HepG2 (cell line): Measurements from ENCODE around the gene OXLD1. TPM values are rescaled to one million over a fixed set of nuclear protein-coding genes. Genes with fewer than 3 reads are reported as not detected.

Experiments
- DRAP1 ChIP-seq: IDR thresholded peaks from 2 replicates; pipeline ENCODE4 v1.6.1; 2016; ENCODE audit warnings: missing genetic modification reagents, missing compliant biosample characterization
- GATAD2A ChIP-seq: IDR thresholded peaks from 2 replicates; pipeline ENCODE4 v1.6.1; 2016
- HIVEP1 ChIP-seq: sonication (generic); formaldehyde crosslinking; IDR thresholded peaks from 2 replicates; pipeline ENCODE4 v1.4.0; 2020; ENCODE audit warnings: mild to moderate bottlenecking, missing genetic modification reagents
- MATR3 ChIP-seq: sonication (generic); formaldehyde crosslinking; IDR thresholded peaks from 2 replicates; pipeline ENCODE4 v1.4.0; 2020; ENCODE audit warnings: missing genetic modification reagents
- PCBP1 ChIP-seq: fragments of 200-400 bp; formaldehyde crosslinking; IDR thresholded peaks from 2 replicates; pipeline ENCODE4 v1.6.1; 2017; ENCODE audit warnings: mild to moderate bottlenecking, low read depth, low read length, borderline replicate concordance
- ZBTB20 ChIP-seq: sonication (generic); formaldehyde crosslinking; IDR thresholded peaks from 2 replicates; pipeline ENCODE4 v1.8.1; 2023; ENCODE audit warnings: missing genetic modification reagents, low read depth, mild to moderate bottlenecking, borderline replicate concordance
- ZNF138 ChIP-seq: sonication (generic); formaldehyde crosslinking; IDR thresholded peaks from 2 replicates; pipeline ENCODE4 v1.5.0; 2020; ENCODE audit warnings: mild to moderate bottlenecking, low read depth, missing genetic modification reagents
- ZNF296 ChIP-seq: sonication (generic); formaldehyde crosslinking; conservative IDR thresholded peaks from 2 replicates; pipeline ENCODE4 v1.5.0; 2020; ENCODE audit warnings: mild to moderate bottlenecking, missing genetic modification reagents
- ZNF704 ChIP-seq: sonication (generic); formaldehyde crosslinking; IDR thresholded peaks from 2 replicates; pipeline ENCODE4 v1.8.1; 2023; ENCODE audit warnings: mild to moderate bottlenecking, inconsistent platforms, moderate library complexity, missing genetic modification reagents, borderline replicate concordance
- polyA plus RNA-seq, 8 experiments: library from polyadenylated mRNA; depleted of rRNA in 3 of 8; stranded (reverse) in 7 of 8; unstranded in 1 of 8; fragments of >200 nt; fragmentation: Illumina TruSeq in 4 of 8; extraction: Trizol in 4 of 8; gene quantifications; 2 replicates each; pipeline versions ENCODE4 v1.2.1 to v1.2.3, GENCODE V29; 2011 to 2016; ENCODE audit warnings: low read depth in 4 of 8, missing spikeins in 1 of 8, mixed read lengths in 1 of 8; ENCODE audit not compliant: insufficient read depth in 1 of 8
- total RNA-seq, 5 experiments: library from RNA; depleted of rRNA; stranded (reverse); fragments of >200 nt; fragmentation: Illumina TruSeq; extraction: Trizol; gene quantifications; 2 replicates each; pipeline ENCODE4 v1.2.3, GENCODE V29; 2016; ENCODE audit warnings: low read depth in 1 of 5
- TF ChIP-seq, protein P1 (sequence below), 2 experiments: sonication (generic) in 1 of 2; formaldehyde crosslinking in 1 of 2; IDR thresholded peaks; 2 replicates each; pipeline versions ENCODE4 v1.5.1 to v1.6.1; 2011 to 2020; ENCODE audit warnings: borderline replicate concordance in 1 of 2, low read depth in 1 of 2, low read length in 1 of 2, mild to moderate bottlenecking in 1 of 2, missing genetic modification reagents in 1 of 2, moderate library complexity in 1 of 2
- TF ChIP-seq, protein P2 (sequence below): IDR thresholded peaks from 2 replicates; pipeline ENCODE4 v1.6.1; 2016; ENCODE audit warnings: control low read depth
- TF ChIP-seq, protein P3 (sequence below), 2 experiments: sonication (generic) in 1 of 2; formaldehyde crosslinking in 1 of 2; IDR thresholded peaks; 2 replicates each; pipeline versions ENCODE4 v1.4.0 to v1.6.1; 2018 to 2020; ENCODE audit warnings: missing genetic modification reagents in 2 of 2, borderline replicate concordance in 1 of 2, low read depth in 1 of 2, mild to moderate bottlenecking in 1 of 2, missing biosample characterization in 1 of 2
- TF ChIP-seq, protein P4 (sequence below): sonication (generic); formaldehyde crosslinking; IDR thresholded peaks from 2 replicates; pipeline ENCODE4 v1.5.0; 2020; ENCODE audit warnings: mild to moderate bottlenecking, missing genetic modification reagents, borderline replicate concordance

Gene OXLD1
- total and polyA plus RNA-seq, 2 of the 13 experiments (the other 11 are each of a cell fraction or from before 2014, with no cell fraction given): 27.1 to 37.5 TPM

- TF ChIP-seq, protein P1, sequence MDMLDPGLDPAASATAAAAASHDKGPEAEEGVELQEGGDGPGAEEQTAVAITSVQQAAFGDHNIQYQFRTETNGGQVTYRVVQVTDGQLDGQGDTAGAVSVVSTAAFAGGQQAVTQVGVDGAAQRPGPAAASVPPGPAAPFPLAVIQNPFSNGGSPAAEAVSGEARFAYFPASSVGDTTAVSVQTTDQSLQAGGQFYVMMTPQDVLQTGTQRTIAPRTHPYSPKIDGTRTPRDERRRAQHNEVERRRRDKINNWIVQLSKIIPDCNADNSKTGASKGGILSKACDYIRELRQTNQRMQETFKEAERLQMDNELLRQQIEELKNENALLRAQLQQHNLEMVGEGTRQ (IDR thresholded peaks at IDR 0.05; ENCODE audit: low read depth, low read length): no peak
- TF ChIP-seq, protein P1 (CRISPR knock-in tag; IDR thresholded peaks at IDR 0.05; ENCODE audit: borderline replicate concordance): no peak; the same call in 1 of the 2 replicates
- TF ChIP-seq ZBTB20 (CRISPR knock-in tag) (no peak), ZNF704 (CRISPR knock-in tag) (peak; percentile 76), MATR3 (no peak), HIVEP1 (CRISPR knock-in tag) (no peak), ZNF296 (CRISPR knock-in tag) (no peak), PCBP1 (peak; percentile 90; the same call in 1 of the 2 replicates), GATAD2A (CRISPR knock-in tag) (0 out of 2 replicates have a peak, but pooled peaks have one; percentile 8), ZNF138 (CRISPR knock-in tag) (peak; percentile 99), DRAP1 (CRISPR knock-in tag) (peak; percentile 81; the same call in 1 of the 2 replicates)
- TF ChIP-seq, protein P2, sequence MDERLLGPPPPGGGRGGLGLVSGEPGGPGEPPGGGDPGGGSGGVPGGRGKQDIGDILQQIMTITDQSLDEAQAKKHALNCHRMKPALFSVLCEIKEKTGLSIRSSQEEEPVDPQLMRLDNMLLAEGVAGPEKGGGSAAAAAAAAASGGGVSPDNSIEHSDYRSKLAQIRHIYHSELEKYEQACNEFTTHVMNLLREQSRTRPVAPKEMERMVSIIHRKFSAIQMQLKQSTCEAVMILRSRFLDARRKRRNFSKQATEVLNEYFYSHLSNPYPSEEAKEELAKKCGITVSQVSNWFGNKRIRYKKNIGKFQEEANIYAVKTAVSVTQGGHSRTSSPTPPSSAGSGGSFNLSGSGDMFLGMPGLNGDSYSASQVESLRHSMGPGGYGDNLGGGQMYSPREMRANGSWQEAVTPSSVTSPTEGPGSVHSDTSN (CRISPR knock-in tag): peak; percentile 100
- TF ChIP-seq, protein P3, sequence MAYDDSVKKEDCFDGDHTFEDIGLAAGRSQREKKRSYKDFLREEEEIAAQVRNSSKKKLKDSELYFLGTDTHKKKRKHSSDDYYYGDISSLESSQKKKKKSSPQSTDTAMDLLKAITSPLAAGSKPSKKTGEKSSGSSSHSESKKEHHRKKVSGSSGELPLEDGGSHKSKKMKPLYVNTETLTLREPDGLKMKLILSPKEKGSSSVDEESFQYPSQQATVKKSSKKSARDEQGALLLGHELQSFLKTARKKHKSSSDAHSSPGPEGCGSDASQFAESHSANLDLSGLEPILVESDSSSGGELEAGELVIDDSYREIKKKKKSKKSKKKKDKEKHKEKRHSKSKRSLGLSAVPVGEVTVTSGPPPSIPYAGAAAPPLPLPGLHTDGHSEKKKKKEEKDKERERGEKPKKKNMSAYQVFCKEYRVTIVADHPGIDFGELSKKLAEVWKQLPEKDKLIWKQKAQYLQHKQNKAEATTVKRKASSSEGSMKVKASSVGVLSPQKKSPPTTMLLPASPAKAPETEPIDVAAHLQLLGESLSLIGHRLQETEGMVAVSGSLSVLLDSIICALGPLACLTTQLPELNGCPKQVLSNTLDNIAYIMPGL (CRISPR knock-in tag; IDR thresholded peaks at IDR 0.05; ENCODE audit: borderline replicate concordance in 1 of 2, low read depth in 1 of 2): peak; percentile 80 to 89; a peak in 3 of 4 replicates
- TF ChIP-seq, protein P4, sequence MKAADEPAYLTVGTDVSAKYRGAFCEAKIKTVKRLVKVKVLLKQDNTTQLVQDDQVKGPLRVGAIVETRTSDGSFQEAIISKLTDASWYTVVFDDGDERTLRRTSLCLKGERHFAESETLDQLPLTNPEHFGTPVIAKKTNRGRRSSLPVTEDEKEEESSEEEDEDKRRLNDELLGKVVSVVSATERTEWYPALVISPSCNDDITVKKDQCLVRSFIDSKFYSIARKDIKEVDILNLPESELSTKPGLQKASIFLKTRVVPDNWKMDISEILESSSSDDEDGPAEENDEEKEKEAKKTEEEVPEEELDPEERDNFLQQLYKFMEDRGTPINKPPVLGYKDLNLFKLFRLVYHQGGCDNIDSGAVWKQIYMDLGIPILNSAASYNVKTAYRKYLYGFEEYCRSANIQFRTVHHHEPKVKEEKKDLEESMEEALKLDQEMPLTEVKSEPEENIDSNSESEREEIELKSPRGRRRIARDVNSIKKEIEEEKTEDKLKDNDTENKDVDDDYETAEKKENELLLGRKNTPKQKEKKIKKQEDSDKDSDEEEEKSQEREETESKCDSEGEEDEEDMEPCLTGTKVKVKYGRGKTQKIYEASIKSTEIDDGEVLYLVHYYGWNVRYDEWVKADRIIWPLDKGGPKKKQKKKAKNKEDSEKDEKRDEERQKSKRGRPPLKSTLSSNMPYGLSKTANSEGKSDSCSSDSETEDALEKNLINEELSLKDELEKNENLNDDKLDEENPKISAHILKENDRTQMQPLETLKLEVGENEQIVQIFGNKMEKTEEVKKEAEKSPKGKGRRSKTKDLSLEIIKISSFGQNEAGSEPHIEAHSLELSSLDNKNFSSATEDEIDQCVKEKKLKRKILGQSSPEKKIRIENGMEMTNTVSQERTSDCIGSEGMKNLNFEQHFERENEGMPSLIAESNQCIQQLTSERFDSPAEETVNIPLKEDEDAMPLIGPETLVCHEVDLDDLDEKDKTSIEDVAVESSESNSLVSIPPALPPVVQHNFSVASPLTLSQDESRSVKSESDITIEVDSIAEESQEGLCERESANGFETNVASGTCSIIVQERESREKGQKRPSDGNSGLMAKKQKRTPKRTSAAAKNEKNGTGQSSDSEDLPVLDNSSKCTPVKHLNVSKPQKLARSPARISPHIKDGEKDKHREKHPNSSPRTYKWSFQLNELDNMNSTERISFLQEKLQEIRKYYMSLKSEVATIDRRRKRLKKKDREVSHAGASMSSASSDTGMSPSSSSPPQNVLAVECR: peak; percentile 99
Measured at GRCh38 chr17:81666342-81667191, at the start of gene OXLD1, which contains the start of gene CCDC137 (continued).
